ENCODE measurements around the gene UBTD2. TPM values are rescaled to one million over a fixed set of nuclear protein-coding genes. Genes with fewer than 3 reads are reported as not detected.

UBTD2 gene
- total and polyA plus RNA-seq, 2 donors (not counting 1 experiment from before 2014, with no cell fraction given) = 1.4 to 9.2 TPM

GRCh38 chr5:172178991-172179989 lies 104.3 kb downstream of the UBTD2 start:
- TF ChIP-seq EZH2 (IDR thresholded peaks at IDR 0.05; ENCODE audit: borderline replicate concordance, insufficient read depth, low read depth, low read length, poor library complexity, severe bottlenecking) = no peak
- TF ChIP-seq, protein P1, sequence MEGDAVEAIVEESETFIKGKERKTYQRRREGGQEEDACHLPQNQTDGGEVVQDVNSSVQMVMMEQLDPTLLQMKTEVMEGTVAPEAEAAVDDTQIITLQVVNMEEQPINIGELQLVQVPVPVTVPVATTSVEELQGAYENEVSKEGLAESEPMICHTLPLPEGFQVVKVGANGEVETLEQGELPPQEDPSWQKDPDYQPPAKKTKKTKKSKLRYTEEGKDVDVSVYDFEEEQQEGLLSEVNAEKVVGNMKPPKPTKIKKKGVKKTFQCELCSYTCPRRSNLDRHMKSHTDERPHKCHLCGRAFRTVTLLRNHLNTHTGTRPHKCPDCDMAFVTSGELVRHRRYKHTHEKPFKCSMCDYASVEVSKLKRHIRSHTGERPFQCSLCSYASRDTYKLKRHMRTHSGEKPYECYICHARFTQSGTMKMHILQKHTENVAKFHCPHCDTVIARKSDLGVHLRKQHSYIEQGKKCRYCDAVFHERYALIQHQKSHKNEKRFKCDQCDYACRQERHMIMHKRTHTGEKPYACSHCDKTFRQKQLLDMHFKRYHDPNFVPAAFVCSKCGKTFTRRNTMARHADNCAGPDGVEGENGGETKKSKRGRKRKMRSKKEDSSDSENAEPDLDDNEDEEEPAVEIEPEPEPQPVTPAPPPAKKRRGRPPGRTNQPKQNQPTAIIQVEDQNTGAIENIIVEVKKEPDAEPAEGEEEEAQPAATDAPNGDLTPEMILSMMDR (IDR thresholded peaks at IDR 0.05) = no peak
- ChIA-PET CTCF (interaction anchor here (0.6 to 2.2 kb wide), 6 partner anchors 7 to 72 kb away, joined by 3 to 13 read pairs (median 4); partner anchors contain the start of gene STK10), POLR2A (interaction anchor here (0.6 to 7.9 kb wide), 3 partner anchors 7 to 69 kb away, joined by 3 to 95 read pairs (median 9); partner anchors contain the start of gene STK10)
- Mint-ChIP-seq H3K9me3 (ENCODE audit: insufficient read depth) (no peaks in the 10 kb centered on the region), H3K4me3 (peak overlapping the region; percentile 88), H3K27me3 (no peaks in the 10 kb centered on the region), H3K27ac (peak overlapping the region; percentile 96), H3K4me1 (peaks cover 85% of the 10 kb centered on the region)
- Histone ChIP-seq H3K27me3 (replicated peaks in 1 of 4; ENCODE audit: control extremely low read depth in 1 of 4, control insufficient read depth in 3 of 4, insufficient read depth in 4 of 4, low read length in 3 of 4) (no peaks in the 10 kb centered on the region), H3K4me2 (replicated peaks; ENCODE audit: low read depth, low read length, poor library complexity, severe bottlenecking) (peak overlapping the region; percentile 88), H4K20me1 (ENCODE audit: control insufficient read depth, insufficient read depth, low read length, poor library complexity, severe bottlenecking) (peaks cover 10% of the 10 kb centered on the region), H3K9me3 (ENCODE audit: control extremely low read depth in 1 of 3, control insufficient read depth in 2 of 3, insufficient read depth in 1 of 3, low read length in 2 of 3) (no peaks in the 10 kb centered on the region), H3K4me3 (ENCODE audit: control extremely low read depth in 1 of 5, extremely low read depth in 1 of 5, insufficient read depth in 1 of 5, low read depth in 2 of 5, low read length in 4 of 5) (peak overlapping the region; percentile 26 to 68 (median 52)), H3K79me2 (ENCODE audit: control insufficient read depth, insufficient read depth, low read length) (peaks cover 100% of the 10 kb centered on the region), H2AFZ (ENCODE audit: insufficient read depth, low read depth, low read length, poor library complexity, severe bottlenecking) (peak overlapping the region; percentile 61), H3K9ac (ENCODE audit: low read length) (peak overlapping the region; percentile 75), H3K36me3 (replicated peaks in 1 of 2; ENCODE audit: control extremely low read depth in 1 of 2, control insufficient read depth in 1 of 2, extremely low read depth in 1 of 2, insufficient read depth in 2 of 2, low read length in 1 of 2) (peaks cover 0 to 26% of the 10 kb centered on the region in 2 experiments), H3K27ac (ENCODE audit: low read length in 2 of 2) (peak overlapping the region; percentile 96 to 98), H3K4me1 (ENCODE audit: control insufficient read depth in 2 of 2, insufficient read depth in 2 of 2, low read length in 2 of 2) (peaks cover 74 to 99% of the 10 kb centered on the region in 2 donors)
- WGBS (ENCODE audit: insufficient coverage) = 8% methylated on average over 15 of the region's 18 CpGs
- intact Hi-C loops (cut with micrococcal nuclease) = loop anchor here (1.0 kb wide), 1 partner anchor 8 kb away; no protein-coding TSS in a partner anchor
- ATAC-seq (ENCODE audit: low read depth) = peak; percentile 16
- peak; percentile 71 for DNase-seq

All from B cell (primary cell).